GM19193 (cell line): Measurements from ENCODE around the gene CTNND2.

Experiments
- POLR2A ChIP-seq: IDR thresholded peaks from 4 replicates; pipeline ENCODE4 v1.6.1; 2011; ENCODE audit not compliant: insufficient read depth, insufficient read length; ENCODE audit errors: extremely low read depth

Gene CTNND2

GRCh38 chr5:11153670-11154382, 750.4 kb downstream of the CTNND2 start:
- TF ChIP-seq POLR2A, result no peak

DNA sequence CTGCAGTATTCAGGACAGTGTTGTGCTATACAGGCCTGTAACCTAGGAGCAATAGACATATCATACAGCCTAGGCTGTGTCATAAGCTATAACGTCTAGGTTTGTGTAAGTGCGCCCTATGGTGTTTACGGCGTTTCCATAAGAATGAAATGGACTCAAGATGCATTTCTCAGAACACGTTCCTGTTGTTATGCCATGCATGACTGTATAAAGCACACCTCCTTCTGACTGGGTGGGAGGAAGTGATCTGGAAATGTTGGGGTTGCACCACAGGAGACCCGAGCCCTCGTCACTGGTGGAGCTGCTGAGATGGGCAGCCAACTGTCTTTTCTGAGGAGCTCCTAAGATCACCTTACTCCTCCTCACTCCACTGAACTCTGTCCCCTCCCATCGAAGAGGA, 751.9 kb downstream of the CTNND2 start:
- TF ChIP-seq POLR2A, result no peak

GRCh38 chr5:11150976-11151375, 753.3 kb downstream of the CTNND2 start:
- TF ChIP-seq POLR2A, result no peak

DNA sequence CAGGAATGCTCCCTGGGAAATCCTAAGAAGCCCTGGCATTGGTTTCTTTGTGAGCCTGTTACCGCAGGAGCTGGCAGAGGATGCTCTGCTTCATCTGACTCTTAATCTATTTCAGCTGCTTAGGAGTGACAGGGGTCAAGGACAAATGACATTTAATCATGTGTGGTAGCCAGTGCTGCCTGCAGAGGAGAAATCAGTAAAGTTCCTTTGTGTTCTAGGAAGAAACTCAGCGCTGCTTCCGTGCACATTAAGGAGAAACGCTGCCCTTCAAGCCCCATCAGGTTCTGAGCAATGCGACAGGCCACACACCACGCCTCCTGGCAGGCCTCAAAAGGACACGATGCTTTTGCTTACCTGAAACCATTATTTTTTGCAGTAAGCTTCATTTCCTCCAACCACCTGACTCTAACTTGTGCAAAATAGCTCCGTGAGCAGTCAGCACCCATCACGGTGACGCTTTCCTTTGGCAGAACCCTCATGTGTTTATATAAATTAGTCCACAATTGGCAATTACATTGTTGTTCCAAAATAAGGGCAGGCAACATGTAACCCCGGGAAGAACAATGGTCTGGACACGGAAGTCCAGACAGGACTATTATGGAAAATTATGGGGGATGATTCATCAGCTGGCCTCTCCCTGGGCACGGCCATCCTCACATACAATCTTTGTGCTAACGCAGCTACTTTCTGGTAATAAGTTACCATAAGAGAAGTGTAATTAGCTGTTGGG, 755.3 kb downstream of the CTNND2 start:
- TF ChIP-seq POLR2A, result no peak

DNA sequence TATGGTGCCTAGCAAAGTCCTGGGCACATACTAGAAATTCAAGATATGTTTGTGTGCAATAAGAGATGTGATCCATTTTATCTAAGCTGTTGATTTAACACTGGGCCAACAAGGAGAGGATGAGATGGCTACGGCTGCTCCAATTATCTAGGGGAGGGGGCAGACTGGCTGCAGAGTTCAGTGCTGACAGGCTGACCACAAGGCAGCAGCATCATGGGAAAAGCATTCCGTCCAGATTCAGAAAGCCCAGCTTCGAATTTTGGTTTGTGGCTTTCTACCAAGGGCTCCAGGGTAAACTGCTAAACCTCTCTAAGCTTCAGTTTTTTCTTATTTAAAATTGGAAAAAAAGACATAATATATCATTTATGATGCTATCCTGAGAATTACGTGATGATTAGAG, 758.1 kb downstream of the CTNND2 start:
- no peak for TF ChIP-seq POLR2A

- TF ChIP-seq POLR2A, result no peak
Measured at GRCh38 chr5:11143456-11144267, 760.6 kb downstream of the CTNND2 start.

- no peak for TF ChIP-seq POLR2A
Measured at GRCh38 chr5:11139217-11139865, 764.9 kb downstream of the CTNND2 start.

DNA sequence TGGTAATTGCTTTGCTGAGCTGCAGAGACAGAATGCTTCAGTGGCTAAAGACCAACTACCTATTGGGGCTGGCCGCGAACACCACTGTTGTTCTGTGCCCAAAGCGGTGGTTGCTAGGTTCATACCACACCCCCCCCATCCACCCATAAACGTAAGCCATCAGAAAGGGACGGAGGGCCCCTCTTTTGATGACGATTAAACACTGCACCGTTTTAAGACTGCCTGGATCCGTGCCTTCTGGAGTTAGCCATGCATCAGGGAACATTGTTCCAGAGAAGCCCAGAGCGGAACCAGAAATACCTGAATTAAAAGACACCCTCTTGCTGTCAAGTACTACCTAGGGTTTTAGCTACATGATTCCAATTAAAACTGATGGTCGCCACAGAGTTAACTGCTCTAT, 774.1 kb downstream of the CTNND2 start:
- no peak for TF ChIP-seq POLR2A

- no peak for TF ChIP-seq POLR2A
Measured at GRCh38 chr5:11128021-11128420, 776.2 kb downstream of the CTNND2 start.

DNA sequence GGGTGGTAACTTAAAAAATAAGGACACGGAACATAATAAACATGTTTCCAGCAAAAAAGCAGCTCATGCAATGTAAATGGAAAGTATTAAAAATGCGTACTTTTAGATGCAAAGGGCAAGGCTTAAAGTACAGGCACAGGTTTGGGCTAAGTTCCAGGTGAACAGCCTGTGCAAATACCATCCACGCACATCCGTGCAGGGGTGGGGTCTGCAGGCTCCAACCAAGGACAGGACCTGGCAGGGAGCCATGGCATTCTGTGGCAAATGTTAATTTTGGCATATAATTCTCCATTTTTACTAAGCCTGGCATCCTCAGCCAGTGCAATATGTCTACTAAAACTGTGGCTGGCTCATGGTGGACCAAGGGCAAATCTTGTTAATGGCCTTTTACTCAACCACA, 777.4 kb downstream of the CTNND2 start:
- TF ChIP-seq POLR2A, result no peak

DNA sequence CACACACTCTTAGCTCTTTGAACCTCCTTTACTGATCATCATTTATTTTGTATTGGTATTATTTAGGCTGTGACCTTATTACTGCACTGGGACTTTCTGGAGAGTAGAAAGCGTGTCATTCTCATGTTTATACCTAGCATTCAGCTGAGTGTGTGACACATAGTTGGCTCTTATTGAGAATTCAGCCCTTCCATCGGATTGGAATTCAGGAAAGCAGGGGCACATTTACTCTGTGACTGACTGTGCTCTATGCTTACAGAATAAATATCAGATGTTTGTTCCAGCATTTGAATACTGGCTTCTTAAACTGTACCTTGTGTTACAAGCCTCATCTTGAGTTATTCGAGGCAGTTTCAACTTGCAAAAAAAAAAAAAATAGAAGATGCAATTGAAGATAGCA, 782.4 kb downstream of the CTNND2 start:
- TF ChIP-seq POLR2A, result no peak

DNA sequence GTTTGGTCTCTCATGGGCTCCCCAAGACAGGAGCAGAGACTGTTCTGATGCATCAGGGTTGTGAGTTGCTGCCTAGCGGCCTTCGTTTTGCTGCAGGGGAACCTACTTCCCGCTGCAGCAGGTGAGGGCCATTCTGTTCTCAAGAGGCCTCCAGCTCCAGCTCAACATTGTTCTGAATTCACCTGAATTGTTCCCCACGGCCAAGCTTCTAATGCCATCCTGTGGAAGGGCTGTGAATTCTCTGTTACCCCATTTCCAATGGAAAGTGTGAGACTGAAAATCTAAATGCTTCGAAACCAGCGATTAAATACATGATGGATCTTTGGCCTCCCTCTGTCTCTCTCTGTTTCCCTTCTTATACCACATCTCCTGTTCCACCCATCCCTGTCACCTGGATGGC, 794.1 kb downstream of the CTNND2 start:
- TF ChIP-seq POLR2A, result no peak

GRCh38 chr5:11105696-11106095, 798.5 kb downstream of the CTNND2 start:
- TF ChIP-seq POLR2A, result no peak

DNA sequence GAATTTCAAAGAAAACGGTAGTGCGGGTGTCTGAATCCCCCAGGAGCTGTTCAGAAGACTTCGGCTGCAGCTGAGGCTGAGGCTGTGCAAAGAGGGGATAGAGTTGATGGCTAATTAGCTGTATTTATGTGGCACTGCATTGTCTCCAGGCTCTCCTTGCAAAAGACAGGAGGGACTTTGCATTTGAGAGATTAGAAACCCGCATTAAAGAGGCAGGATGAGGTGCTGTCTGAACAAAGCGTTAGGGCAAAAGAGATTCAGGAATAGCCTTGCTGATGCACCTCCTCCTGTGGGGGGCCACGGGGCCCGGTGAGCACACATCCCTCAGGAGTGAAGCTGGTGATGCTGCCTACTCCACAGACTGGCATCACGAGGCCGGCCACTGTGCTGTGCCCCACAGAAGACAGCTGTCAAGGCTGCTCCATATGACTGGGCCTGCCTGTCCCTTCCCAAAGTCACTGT, 799.6 kb downstream of the CTNND2 start:
- no peak for TF ChIP-seq POLR2A

DNA sequence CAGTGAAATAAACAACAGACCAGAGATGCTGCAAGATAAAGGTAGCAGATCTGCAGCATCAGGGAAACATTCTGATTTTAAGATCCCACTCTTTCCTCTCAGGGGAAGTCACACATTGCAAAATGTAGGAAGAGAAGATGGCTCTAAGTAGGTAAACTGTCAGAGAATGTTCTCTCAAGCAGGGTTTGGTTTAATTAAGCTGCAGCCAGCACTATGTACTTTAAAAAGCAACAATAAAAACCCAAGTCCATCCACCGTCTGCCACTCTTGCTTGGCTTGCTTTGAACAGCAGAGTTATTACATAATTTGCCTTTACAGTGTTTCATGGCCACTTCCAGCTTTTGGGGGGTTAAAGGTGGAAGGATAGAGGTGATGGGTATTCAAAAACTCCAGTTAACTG, 800.0 kb downstream of the CTNND2 start:
- TF ChIP-seq POLR2A, result no peak

- no peak for TF ChIP-seq POLR2A
Measured at GRCh38 chr5:11084111-11084510, 820.1 kb downstream of the CTNND2 start.

- no peak for TF ChIP-seq POLR2A
Measured at GRCh38 chr5:11082404-11082945, 821.8 kb downstream of the CTNND2 start.
